ENCODE results near the gene CPLX3. TPM values are rescaled to one million over a fixed set of nuclear protein-coding genes. Genes with fewer than 3 reads are reported as not detected.

The CPLX3 gene
- total RNA-seq, 1 donor from 2014 or later: not detected

DNA sequence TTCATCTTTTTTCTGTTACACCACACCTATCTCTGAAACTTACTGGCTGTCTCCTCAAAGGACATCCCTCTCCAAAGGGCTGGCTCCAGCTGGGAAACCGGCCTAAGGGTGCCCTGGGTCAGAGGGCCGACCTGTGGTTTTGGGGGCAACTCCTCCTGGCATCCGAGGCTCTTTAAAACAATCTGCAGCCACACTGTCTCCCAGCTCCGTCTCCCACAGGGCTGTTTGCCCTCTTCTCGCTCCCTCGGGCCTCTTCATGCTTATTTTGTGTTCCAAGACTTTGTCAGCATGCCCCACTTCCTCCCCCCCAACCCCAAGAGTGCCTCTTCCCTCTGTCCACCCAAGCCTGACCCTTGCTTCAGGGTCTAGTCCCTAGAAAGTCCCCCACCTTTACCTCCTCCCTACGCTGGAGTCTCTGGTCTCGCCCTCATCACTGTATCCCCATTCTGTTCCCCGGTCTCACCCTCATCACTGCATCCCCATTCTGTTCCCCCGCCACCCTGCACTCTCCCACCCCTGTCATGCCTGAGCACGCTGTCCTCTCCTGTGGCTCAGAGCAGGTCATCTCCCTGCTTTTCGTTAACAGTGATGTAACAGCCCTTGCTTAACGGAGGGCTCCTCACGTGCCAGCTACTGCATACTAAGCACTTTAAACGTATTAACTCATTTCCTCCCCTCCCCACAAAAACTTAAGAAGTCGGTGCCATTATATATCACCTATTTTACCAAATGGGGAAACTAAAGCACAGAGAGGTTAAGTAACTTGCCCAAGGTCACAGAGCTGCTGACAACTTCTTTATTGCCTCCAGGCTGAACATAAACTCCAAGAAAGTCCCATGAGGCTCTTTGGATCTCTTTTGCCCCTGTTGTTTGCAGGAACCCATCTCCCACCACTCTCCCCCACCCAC lies 45.6 kb upstream of the CPLX3 start:
- H3K4me1 Mint-ChIP-seq: peaks cover 76% of the 10 kb centered on the region
- peak overlapping the region; percentile 92 for H3K4me3 Mint-ChIP-seq
- peaks cover 3% of the 10 kb centered on the region for H3K27me3 Mint-ChIP-seq (ENCODE audit: low read depth)
- DNase-seq (ENCODE audit: low read depth, low spot score): no peak
- H3K36me3 Mint-ChIP-seq (ENCODE audit: low read depth): no peaks in the 10 kb centered on the region
- H3K27ac Mint-ChIP-seq (ENCODE audit: unreplicated experiment): no peak overlapping the region
- TF ChIP-seq, protein P1, sequence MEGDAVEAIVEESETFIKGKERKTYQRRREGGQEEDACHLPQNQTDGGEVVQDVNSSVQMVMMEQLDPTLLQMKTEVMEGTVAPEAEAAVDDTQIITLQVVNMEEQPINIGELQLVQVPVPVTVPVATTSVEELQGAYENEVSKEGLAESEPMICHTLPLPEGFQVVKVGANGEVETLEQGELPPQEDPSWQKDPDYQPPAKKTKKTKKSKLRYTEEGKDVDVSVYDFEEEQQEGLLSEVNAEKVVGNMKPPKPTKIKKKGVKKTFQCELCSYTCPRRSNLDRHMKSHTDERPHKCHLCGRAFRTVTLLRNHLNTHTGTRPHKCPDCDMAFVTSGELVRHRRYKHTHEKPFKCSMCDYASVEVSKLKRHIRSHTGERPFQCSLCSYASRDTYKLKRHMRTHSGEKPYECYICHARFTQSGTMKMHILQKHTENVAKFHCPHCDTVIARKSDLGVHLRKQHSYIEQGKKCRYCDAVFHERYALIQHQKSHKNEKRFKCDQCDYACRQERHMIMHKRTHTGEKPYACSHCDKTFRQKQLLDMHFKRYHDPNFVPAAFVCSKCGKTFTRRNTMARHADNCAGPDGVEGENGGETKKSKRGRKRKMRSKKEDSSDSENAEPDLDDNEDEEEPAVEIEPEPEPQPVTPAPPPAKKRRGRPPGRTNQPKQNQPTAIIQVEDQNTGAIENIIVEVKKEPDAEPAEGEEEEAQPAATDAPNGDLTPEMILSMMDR (conservative IDR thresholded peaks at IDR 0.05): no peak
- H3K9me3 Mint-ChIP-seq: no peaks in the 10 kb centered on the region

GRCh38 chr15:74781431-74782258 lies 44.8 kb upstream of the CPLX3 start, which contains the start of gene CSK:
Gene CSK, plus strand, starts transcription at chr15:74782080. Its CDS starts 16,218 bp downstream, at chr15:74798298.
- H3K4me3 Mint-ChIP-seq: peak within 1 kb of the TSS; percentile 92
- peak within 1 kb of the TSS; percentile 81 for H3K27ac Mint-ChIP-seq (ENCODE audit: unreplicated experiment)
- TF ChIP-seq, protein P1 (conservative IDR thresholded peaks at IDR 0.05): peak; percentile 70
- peak; percentile 69 for DNase-seq (ENCODE audit: low read depth, low spot score)
- H3K4me1 Mint-ChIP-seq: peaks cover 73% of the 10 kb centered on the region
- no peaks in the 10 kb centered on the region for H3K36me3 Mint-ChIP-seq (ENCODE audit: low read depth)
- no peaks in the 10 kb centered on the region for H3K9me3 Mint-ChIP-seq
- H3K27me3 Mint-ChIP-seq (ENCODE audit: low read depth): peaks cover 3% of the 10 kb centered on the region

DNA sequence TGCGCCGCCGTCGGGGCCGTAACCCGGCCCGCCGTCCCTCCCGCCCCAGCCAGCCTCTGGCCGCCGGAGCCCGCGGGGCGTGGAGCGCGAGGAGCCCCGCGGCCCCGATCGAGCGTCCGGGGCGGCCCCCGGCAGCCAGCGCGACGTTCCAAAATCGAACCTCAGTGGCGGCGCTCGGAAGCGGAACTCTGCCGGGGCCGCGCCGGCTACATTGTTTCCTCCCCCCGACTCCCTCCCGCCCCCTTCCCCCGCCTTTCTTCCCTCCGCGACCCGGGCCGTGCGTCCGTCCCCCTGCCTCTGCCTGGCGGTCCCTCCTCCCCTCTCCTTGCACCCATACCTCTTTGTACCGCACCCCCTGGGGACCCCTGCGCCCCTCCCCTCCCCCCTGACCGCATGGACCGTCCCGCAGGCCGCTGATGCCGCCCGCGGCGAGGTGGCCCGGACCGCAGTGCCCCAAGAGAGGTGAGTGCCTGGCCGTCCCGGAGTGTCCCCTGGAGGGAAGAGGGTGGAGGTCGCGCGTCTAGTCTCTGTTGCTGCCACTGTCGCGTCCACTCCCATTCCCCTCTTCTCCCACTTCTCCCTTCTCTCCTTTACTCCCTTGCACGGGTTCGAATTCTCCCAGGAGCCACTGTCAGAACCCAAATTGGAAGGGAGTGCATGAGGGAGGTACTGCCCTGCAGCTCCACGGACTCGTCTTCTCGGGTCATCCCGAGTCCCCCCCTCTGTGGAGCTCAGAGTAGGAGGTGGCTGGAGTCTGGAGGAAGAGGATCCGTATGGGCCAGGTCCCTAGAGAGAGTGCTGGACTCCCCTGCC lies 44.0 kb upstream of the CPLX3 start:
- peak overlapping the region; percentile 89 for H3K4me3 Mint-ChIP-seq
- no peaks in the 10 kb centered on the region for H3K9me3 Mint-ChIP-seq
- peak overlapping the region; percentile 81 for H3K27ac Mint-ChIP-seq (ENCODE audit: unreplicated experiment)
- H3K36me3 Mint-ChIP-seq (ENCODE audit: low read depth): no peaks in the 10 kb centered on the region
- no peak for DNase-seq (ENCODE audit: low read depth, low spot score)
- H3K27me3 Mint-ChIP-seq (ENCODE audit: low read depth): peaks cover 3% of the 10 kb centered on the region
- TF ChIP-seq, protein P1 (conservative IDR thresholded peaks at IDR 0.05): no peak
- H3K4me1 Mint-ChIP-seq: peaks cover 66% of the 10 kb centered on the region

DNA sequence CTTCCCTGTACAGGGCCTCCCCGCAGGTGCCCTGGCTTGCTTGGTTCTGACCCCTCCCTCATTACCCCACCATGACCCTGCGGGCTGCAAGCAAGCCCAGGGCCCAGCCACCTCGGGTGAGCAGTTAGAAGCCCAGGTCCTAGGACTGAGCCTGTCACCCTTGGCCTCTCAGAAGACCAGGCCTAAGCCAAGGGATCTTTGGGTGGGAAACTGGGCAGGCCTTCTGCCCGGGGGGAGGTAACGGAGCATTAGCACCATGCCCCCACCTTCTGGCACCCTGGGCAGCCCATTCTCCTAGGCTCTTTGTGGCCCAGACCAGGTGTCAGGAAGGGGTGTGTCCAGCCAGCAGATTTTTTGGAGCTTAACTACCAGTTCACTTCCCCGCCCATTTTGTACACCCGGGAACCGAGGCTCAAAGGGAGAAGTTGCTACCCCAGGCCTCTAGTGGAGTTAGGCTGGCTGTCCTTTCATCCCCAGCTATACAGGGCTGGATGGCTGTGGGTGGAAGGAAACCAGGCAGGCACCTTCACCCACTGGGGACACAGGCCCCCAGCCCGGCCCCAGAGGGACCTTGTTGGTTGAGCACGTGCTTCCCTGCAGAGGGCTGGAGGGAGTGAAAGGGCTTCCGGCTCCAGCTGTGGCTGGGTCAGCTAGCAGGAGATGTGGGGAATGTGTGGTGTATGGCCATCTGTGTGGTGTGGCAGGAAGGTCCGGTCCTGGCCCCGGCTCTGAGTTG lies 43.2 kb upstream of the CPLX3 start:
- no peak for DNase-seq (ENCODE audit: low read depth, low spot score)
- peaks cover 66% of the 10 kb centered on the region for H3K4me1 Mint-ChIP-seq
- H3K36me3 Mint-ChIP-seq (ENCODE audit: low read depth): no peaks in the 10 kb centered on the region
- H3K9me3 Mint-ChIP-seq: no peaks in the 10 kb centered on the region
- peak overlapping the region; percentile 89 for H3K4me3 Mint-ChIP-seq
- H3K27ac Mint-ChIP-seq (ENCODE audit: unreplicated experiment): peak overlapping the region; percentile 81
- peaks cover 3% of the 10 kb centered on the region for H3K27me3 Mint-ChIP-seq (ENCODE audit: low read depth)
- TF ChIP-seq, protein P1 (conservative IDR thresholded peaks at IDR 0.05): no peak
